PC-9 (cell line): ENCODE results near the gene BMAL1. TPM values are rescaled to one million over a fixed set of nuclear protein-coding genes. Genes with fewer than 3 reads are reported as not detected.
"Not testable (repeated sequence)": the region's sequence is repeated elsewhere in the genome, so short reads cannot be mapped to it uniquely, and the experiment has no call there.

Experiments used
- BruUV-seq: library from RNA; stranded (reverse); fragments of 400-500 nt; replicated peaks from 2 replicates; lab custom pipeline; 2021; lab: Mats Ljungman, UMichigan
- CTCF ChIA-PET: fragments of 300-600 bp; sonication (Branson Sonifier 250); formaldehyde crosslinking; loops from one replicate; lab custom pipeline; 2022; ENCODE audit warnings: antibody characterized with exemption; lab: Charles Lee
- POLR2A ChIA-PET: fragments of 300-600 bp; sonication (Branson Sonifier 250); formaldehyde crosslinking; loops from one replicate; lab custom pipeline; 2022; ENCODE audit warnings: antibody characterized with exemption; ENCODE audit not compliant: unreplicated experiment; lab: Charles Lee
- DNase-seq, 2 experiments: peaks; one replicate each; pipeline versions ENCODE4 v3.0.0 to v3.0.0-alpha.2; 2015 to 2022; ENCODE audit warnings: mixed read lengths in 1 of 2
- H2AFZ ChIP-seq: fragments of 200-600 bp; sonication (generic); 2 replicates; pipeline ENCODE4 v1.8.1; 2017; ENCODE audit warnings: antibody characterized with exemption
- H3F3A ChIP-seq: fragments of 200-600 bp; sonication (generic); 2 replicates; pipeline ENCODE4 v1.8.1; 2017; ENCODE audit warnings: antibody characterized with exemption, mild to moderate bottlenecking, low read depth; ENCODE audit not compliant: insufficient read depth
- H3K27ac ChIP-seq: fragments of 200-600 bp; sonication (generic); 2 replicates; pipeline ENCODE4 v1.6.1; 2016; ENCODE audit warnings: mixed run types
- H3K27me3 ChIP-seq: fragments of 200-600 bp; sonication (generic); 2 replicates; pipeline ENCODE4 v1.6.1; 2016; ENCODE audit warnings: low read depth, mixed run types; ENCODE audit not compliant: insufficient read depth
- H3K36me3 ChIP-seq: fragments of 200-600 bp; sonication (generic); 2 replicates; pipeline ENCODE4 v1.6.1; 2016; ENCODE audit warnings: low read depth, mixed run types
- H3K4me1 ChIP-seq: fragments of 200-600 bp; sonication (generic); replicated peaks from 2 replicates; pipeline ENCODE4 v1.6.1; 2016; ENCODE audit warnings: mixed run types; ENCODE audit not compliant: insufficient read depth
- H3K4me2 ChIP-seq: fragments of 200-600 bp; sonication (generic); 2 replicates; pipeline ENCODE4 v1.6.1; 2017; ENCODE audit warnings: mixed run types
- H3K4me3 ChIP-seq: fragments of 200-600 bp; sonication (generic); 2 replicates; pipeline ENCODE4 v1.6.1; 2016; ENCODE audit warnings: mixed run types
- H3K79me2 ChIP-seq: fragments of 200-600 bp; sonication (generic); 2 replicates; pipeline ENCODE4 v1.6.1; 2017; ENCODE audit warnings: low read depth, mixed run types
- H3K9me2 ChIP-seq: fragments of 200-600 bp; sonication (generic); 2 replicates; pipeline ENCODE4 v1.8.1; 2017; ENCODE audit warnings: mild to moderate bottlenecking; ENCODE audit not compliant: insufficient read depth
- H3K9me3 ChIP-seq: fragments of 200-600 bp; sonication (generic); 2 replicates; pipeline ENCODE4 v1.8.1; 2016; ENCODE audit warnings: low read depth; ENCODE audit not compliant: insufficient read depth
- H4K20me1 ChIP-seq: fragments of 200-600 bp; sonication (generic); 2 replicates; pipeline ENCODE4 v1.8.1; 2017; ENCODE audit not compliant: insufficient read depth
- EZH2 ChIP-seq: fragments of 200-600 bp; sonication (generic); IDR thresholded peaks from 2 replicates; pipeline ENCODE4 v1.8.0; 2017; ENCODE audit warnings: antibody characterized with exemption, low read depth
- intact Hi-C: fragments of 100-400 bp; cut with micrococcal nuclease; formaldehyde crosslinking; loops from one replicate; pipeline ENCODE4 v1.10.0; 2022; ENCODE audit not compliant: unreplicated experiment
- total RNA-seq: library from RNA; stranded (reverse); gene quantifications from 2 replicates; pipeline ENCODE4 v1.2.3, GENCODE V29; 2021
- TF ChIP-seq, protein P1 (sequence below): fragments of 200-600 bp; sonication (generic); conservative IDR thresholded peaks from 2 replicates; pipeline ENCODE4 v1.6.1; 2017; ENCODE audit warnings: mixed run types, antibody characterized with exemption, mild to moderate bottlenecking, moderate library complexity

Gene BMAL1
- total RNA-seq, 1 experiment from 2014 or later: 15.0 TPM

DNA sequence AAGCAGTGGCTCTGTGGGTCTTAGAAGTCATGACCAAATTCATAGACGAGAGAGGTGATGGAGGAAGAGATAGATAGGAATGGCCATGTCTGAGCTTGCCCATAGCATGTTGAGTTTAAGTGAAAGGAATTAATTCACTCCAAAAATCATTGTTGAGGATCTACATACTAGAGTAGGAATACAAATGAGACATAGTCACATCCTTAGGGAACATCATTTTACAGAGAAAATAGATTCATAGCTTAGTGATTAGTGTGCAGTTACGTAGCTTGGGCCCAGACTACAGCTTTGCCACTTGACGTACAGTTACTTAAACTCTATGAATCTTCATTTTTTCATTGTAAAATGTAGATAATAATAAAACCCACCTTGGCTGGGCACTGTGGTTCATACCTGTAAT is 21.4 kb upstream of the BMAL1 start:
- H3F3A ChIP-seq: 0 out of 2 replicates have a peak, but pooled peaks cover 2% of the 10 kb centered on the region
- no peak overlapping the region for H3K4me2 ChIP-seq
- no peak overlapping the region for H2AFZ ChIP-seq
- H3K4me3 ChIP-seq: no peak overlapping the region
- TF ChIP-seq, protein P1, sequence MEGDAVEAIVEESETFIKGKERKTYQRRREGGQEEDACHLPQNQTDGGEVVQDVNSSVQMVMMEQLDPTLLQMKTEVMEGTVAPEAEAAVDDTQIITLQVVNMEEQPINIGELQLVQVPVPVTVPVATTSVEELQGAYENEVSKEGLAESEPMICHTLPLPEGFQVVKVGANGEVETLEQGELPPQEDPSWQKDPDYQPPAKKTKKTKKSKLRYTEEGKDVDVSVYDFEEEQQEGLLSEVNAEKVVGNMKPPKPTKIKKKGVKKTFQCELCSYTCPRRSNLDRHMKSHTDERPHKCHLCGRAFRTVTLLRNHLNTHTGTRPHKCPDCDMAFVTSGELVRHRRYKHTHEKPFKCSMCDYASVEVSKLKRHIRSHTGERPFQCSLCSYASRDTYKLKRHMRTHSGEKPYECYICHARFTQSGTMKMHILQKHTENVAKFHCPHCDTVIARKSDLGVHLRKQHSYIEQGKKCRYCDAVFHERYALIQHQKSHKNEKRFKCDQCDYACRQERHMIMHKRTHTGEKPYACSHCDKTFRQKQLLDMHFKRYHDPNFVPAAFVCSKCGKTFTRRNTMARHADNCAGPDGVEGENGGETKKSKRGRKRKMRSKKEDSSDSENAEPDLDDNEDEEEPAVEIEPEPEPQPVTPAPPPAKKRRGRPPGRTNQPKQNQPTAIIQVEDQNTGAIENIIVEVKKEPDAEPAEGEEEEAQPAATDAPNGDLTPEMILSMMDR: no peak
- TF ChIP-seq EZH2: no peak
- CTCF ChIA-PET: interaction anchor here (0.6 kb wide), 1 partner anchor 23 kb away, joined by 3 read pairs; no protein-coding TSS in a partner anchor
- H3K79me2 ChIP-seq: no peaks in the 10 kb centered on the region
- intact Hi-C loops: no loop called here
- no peaks in the 10 kb centered on the region for H4K20me1 ChIP-seq
- H3K9me3 ChIP-seq: no peaks in the 10 kb centered on the region
- peaks cover 22% of the 10 kb centered on the region for H3K4me1 ChIP-seq
- POLR2A ChIA-PET: no interaction called here
- no TSS peak for BruUV-seq
- H3K9me2 ChIP-seq: no peaks in the 10 kb centered on the region
- no peak for DNase-seq
- H3K27ac ChIP-seq: no peak overlapping the region
- H3K36me3 ChIP-seq: no peaks in the 10 kb centered on the region
- no peaks in the 10 kb centered on the region for H3K27me3 ChIP-seq

DNA sequence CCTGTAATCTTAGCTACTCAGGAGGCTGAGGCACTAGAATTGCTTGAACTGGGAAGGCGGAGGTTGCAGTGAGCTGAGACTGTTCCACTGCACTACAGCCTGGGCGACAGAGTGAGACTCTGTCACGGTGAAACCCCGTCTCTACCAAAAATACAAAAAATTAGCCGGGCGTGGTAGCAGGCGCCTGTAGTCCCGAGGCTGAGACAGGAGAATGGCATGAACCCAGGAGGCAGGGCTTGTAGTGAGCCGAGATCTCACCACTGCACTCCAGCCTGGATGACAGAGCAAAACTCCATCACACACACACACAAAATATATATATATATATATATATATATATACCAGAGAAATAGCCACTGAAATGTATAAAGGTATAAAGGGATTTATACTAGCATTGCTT is 19.5 kb upstream of the BMAL1 start:
- H3K9me2 ChIP-seq, H2AFZ ChIP-seq, H3K4me2 ChIP-seq, H3K36me3 ChIP-seq, H4K20me1 ChIP-seq, BruUV-seq, H3K27me3 ChIP-seq, DNase-seq, H3K79me2 ChIP-seq, POLR2A ChIA-PET, H3K9me3 ChIP-seq, H3K4me3 ChIP-seq, intact Hi-C loops, H3K27ac ChIP-seq: not testable (repeated sequence)
- peaks cover 13% of the 10 kb centered on the region; the same call in 1 of the 2 replicates for H3F3A ChIP-seq
- CTCF ChIA-PET: interaction anchor here (0.6 kb wide), 2 partner anchors 9 to 55 kb away, joined by 3 to 9 read pairs; no protein-coding TSS in a partner anchor
- peaks cover 37% of the 10 kb centered on the region for H3K4me1 ChIP-seq

DNA sequence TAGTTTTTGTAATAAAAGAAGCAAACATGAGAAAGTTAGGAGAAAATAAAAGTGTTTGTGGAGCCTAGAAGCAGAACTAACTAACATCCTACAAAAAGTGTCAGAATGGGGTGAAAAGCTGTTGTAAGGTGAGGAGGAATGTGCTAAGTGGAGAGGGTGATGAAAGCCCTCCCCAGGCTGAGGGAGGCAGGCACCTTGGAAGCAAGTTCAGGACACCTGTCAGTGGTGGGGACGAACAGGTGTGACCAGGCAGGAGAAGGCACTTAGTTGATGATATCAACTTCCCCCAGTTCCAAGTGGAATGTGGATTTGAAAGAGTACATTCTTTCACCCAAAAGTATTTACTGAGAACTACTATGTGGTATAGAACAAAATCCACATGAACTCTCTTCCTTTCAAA is 18.7 kb upstream of the BMAL1 start:
- Histone ChIP-seq H3K4me2 (no peak overlapping the region), H2AFZ (no peak overlapping the region), H3K4me1 (peaks cover 37% of the 10 kb centered on the region), H3K9me2 (no peaks in the 10 kb centered on the region), H3K36me3 (no peaks in the 10 kb centered on the region), H3K27ac (no peak overlapping the region), H3K4me3 (no peak overlapping the region), H4K20me1 (no peaks in the 10 kb centered on the region), H3F3A (peaks cover 13% of the 10 kb centered on the region; the same call in 1 of the 2 replicates), H3K9me3 (no peaks in the 10 kb centered on the region), H3K27me3 (no peaks in the 10 kb centered on the region), H3K79me2 (no peaks in the 10 kb centered on the region)
- intact Hi-C loops: no loop called here
- POLR2A ChIA-PET: no interaction called here
- DNase-seq: no peak
- BruUV-seq: no TSS peak
- CTCF ChIA-PET: interaction anchor here (0.6 kb wide), 2 partner anchors 9 to 55 kb away, joined by 3 to 9 read pairs; no protein-coding TSS in a partner anchor
- TF ChIP-seq EZH2: no peak
- TF ChIP-seq, protein P1: no peak

DNA sequence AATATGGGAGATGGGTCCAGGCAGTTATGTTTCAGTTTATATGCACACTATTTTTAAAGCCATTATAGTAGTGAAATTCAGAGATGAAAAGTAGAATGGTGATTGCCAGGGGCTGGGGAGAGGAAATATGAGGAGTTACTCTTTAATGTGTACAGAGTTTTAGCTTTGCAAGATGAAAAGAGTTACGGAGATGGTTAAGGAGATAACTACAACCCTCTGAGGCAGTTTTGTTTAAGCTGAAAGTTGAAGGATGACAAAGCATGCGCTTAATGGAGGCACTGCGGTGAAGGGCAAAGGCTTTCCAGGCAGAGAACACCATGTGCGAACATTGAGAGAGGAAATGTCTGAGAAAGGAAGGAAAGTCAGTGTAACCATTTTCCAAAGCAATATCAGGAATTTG is 18.2 kb upstream of the BMAL1 start:
- H2AFZ ChIP-seq: no peak overlapping the region
- H3K9me2 ChIP-seq: no peaks in the 10 kb centered on the region
- H3K4me2 ChIP-seq: no peak overlapping the region
- ChIA-PET POLR2A (no interaction called here), CTCF (no interaction called here)
- DNase-seq: no peak
- H3K9me3 ChIP-seq: no peaks in the 10 kb centered on the region
- H3K4me3 ChIP-seq: no peak overlapping the region
- no peaks in the 10 kb centered on the region for H3K79me2 ChIP-seq
- no TSS peak for BruUV-seq
- peaks cover 13% of the 10 kb centered on the region; the same call in 1 of the 2 replicates for H3F3A ChIP-seq
- TF ChIP-seq, protein P1: no peak
- TF ChIP-seq EZH2: no peak
- H4K20me1 ChIP-seq: no peaks in the 10 kb centered on the region
- peaks cover 37% of the 10 kb centered on the region for H3K4me1 ChIP-seq
- H3K27ac ChIP-seq: no peak overlapping the region
- intact Hi-C loops: no loop called here
- H3K36me3 ChIP-seq: no peaks in the 10 kb centered on the region
- no peaks in the 10 kb centered on the region for H3K27me3 ChIP-seq
